ENCODE results near the gene PCCA.

DNA sequence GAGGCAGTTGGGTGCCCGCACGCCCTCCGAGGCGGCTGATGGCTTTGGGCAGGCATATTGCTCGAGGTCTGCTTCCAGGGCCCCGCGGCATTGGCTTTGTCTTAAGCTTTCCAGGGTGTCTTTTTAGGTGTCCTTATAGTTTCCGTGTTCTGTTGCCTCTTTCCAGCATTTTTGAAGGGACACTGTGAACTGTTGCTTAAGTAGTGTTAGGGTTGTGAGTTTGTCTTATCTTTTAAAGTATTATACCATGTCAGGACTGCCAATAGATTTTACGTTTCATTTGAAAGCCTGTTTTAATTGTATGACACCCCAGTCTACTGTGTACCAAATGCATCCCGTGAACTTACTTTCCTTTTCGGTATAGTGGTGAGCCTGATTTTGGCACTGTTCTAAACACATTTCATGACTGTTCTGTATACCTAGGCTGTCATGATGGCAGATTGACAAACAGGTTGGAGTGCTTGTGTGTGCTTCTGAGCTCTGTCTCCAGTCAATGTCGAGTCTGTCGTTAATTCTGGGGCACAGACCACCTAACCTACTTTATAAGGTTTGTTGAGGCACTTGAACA lies 656 bp downstream of the PCCA start:
- TF ChIP-seq, protein P1, sequence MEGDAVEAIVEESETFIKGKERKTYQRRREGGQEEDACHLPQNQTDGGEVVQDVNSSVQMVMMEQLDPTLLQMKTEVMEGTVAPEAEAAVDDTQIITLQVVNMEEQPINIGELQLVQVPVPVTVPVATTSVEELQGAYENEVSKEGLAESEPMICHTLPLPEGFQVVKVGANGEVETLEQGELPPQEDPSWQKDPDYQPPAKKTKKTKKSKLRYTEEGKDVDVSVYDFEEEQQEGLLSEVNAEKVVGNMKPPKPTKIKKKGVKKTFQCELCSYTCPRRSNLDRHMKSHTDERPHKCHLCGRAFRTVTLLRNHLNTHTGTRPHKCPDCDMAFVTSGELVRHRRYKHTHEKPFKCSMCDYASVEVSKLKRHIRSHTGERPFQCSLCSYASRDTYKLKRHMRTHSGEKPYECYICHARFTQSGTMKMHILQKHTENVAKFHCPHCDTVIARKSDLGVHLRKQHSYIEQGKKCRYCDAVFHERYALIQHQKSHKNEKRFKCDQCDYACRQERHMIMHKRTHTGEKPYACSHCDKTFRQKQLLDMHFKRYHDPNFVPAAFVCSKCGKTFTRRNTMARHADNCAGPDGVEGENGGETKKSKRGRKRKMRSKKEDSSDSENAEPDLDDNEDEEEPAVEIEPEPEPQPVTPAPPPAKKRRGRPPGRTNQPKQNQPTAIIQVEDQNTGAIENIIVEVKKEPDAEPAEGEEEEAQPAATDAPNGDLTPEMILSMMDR (IDR thresholded peaks at IDR 0.05), result no peak
- TF ChIP-seq EZH2phosphoT487 (IDR thresholded peaks at IDR 0.05; ENCODE audit: borderline replicate concordance, low read depth), result no peak
- TF ChIP-seq RAD21 (IDR thresholded peaks at IDR 0.05; ENCODE audit: low read length), result no peak
- TF ChIP-seq SIN3A (IDR thresholded peaks at IDR 0.05; ENCODE audit: borderline replicate concordance, low read depth, low read length), result no peak
- TF ChIP-seq POLR2AphosphoS5 (IDR thresholded peaks at IDR 0.05; ENCODE audit: low read depth, low read length), result no peak
- TF ChIP-seq, protein P2, sequence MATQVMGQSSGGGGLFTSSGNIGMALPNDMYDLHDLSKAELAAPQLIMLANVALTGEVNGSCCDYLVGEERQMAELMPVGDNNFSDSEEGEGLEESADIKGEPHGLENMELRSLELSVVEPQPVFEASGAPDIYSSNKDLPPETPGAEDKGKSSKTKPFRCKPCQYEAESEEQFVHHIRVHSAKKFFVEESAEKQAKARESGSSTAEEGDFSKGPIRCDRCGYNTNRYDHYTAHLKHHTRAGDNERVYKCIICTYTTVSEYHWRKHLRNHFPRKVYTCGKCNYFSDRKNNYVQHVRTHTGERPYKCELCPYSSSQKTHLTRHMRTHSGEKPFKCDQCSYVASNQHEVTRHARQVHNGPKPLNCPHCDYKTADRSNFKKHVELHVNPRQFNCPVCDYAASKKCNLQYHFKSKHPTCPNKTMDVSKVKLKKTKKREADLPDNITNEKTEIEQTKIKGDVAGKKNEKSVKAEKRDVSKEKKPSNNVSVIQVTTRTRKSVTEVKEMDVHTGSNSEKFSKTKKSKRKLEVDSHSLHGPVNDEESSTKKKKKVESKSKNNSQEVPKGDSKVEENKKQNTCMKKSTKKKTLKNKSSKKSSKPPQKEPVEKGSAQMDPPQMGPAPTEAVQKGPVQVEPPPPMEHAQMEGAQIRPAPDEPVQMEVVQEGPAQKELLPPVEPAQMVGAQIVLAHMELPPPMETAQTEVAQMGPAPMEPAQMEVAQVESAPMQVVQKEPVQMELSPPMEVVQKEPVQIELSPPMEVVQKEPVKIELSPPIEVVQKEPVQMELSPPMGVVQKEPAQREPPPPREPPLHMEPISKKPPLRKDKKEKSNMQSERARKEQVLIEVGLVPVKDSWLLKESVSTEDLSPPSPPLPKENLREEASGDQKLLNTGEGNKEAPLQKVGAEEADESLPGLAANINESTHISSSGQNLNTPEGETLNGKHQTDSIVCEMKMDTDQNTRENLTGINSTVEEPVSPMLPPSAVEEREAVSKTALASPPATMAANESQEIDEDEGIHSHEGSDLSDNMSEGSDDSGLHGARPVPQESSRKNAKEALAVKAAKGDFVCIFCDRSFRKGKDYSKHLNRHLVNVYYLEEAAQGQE (IDR thresholded peaks at IDR 0.05; ENCODE audit: low read depth, low read length), result no peak
- TF ChIP-seq JUND (IDR thresholded peaks at IDR 0.05), result no peak
- TF ChIP-seq TAF1 (IDR thresholded peaks at IDR 0.05; ENCODE audit: borderline replicate concordance, low read depth, low read length), result no peak
